ENCODE results near the gene CACNG4. TPM values are rescaled to one million over a fixed set of nuclear protein-coding genes. Genes with fewer than 3 reads are reported as not detected.

Gene CACNG4
- total RNA-seq, 2 experiments from 2014 or later = not detected

- no peak overlapping the region for H3K27ac ChIP-seq (ENCODE audit: low read depth in 1 of 2, low read length in 2 of 2)
- TF ChIP-seq, protein P1, sequence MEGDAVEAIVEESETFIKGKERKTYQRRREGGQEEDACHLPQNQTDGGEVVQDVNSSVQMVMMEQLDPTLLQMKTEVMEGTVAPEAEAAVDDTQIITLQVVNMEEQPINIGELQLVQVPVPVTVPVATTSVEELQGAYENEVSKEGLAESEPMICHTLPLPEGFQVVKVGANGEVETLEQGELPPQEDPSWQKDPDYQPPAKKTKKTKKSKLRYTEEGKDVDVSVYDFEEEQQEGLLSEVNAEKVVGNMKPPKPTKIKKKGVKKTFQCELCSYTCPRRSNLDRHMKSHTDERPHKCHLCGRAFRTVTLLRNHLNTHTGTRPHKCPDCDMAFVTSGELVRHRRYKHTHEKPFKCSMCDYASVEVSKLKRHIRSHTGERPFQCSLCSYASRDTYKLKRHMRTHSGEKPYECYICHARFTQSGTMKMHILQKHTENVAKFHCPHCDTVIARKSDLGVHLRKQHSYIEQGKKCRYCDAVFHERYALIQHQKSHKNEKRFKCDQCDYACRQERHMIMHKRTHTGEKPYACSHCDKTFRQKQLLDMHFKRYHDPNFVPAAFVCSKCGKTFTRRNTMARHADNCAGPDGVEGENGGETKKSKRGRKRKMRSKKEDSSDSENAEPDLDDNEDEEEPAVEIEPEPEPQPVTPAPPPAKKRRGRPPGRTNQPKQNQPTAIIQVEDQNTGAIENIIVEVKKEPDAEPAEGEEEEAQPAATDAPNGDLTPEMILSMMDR (IDR thresholded peaks at IDR 0.05) = no peak
- H3K4me3 ChIP-seq (ENCODE audit: low read length) = no peak overlapping the region
- ATAC-seq (ENCODE audit: poor library complexity) = no peak
- H3K36me3 ChIP-seq (ENCODE audit: insufficient read depth, low read length) = no peaks in the 10 kb centered on the region
- intact Hi-C loops (cut with DNase I, micrococcal nuclease) = no loop called here
- peaks cover 0 to 11% of the 10 kb centered on the region in 2 experiments for H3K9me3 ChIP-seq (ENCODE audit: control insufficient read depth in 1 of 2, insufficient read depth in 1 of 2, low read length in 2 of 2)
- peaks cover 29% of the 10 kb centered on the region for H3K27me3 Mint-ChIP-seq
- H3K27ac Mint-ChIP-seq = no peak overlapping the region
- H3K9me3 Mint-ChIP-seq = no peaks in the 10 kb centered on the region
- DNase-seq = no peak
- peaks cover 0 to 2% of the 10 kb centered on the region in 2 experiments for H3K27me3 ChIP-seq (ENCODE audit: control insufficient read depth in 1 of 2, insufficient read depth in 2 of 2, low read length in 2 of 2)
- H3K4me3 Mint-ChIP-seq = no peak overlapping the region
- CTCF ChIA-PET = no interaction called here
- H3K4me1 ChIP-seq (ENCODE audit: insufficient read depth, low read length) = no peaks in the 10 kb centered on the region
- no peaks in the 10 kb centered on the region for H3K4me1 Mint-ChIP-seq (ENCODE audit: low read depth)
- POLR2A ChIA-PET = no interaction called here
- H3K36me3 Mint-ChIP-seq (ENCODE audit: low read depth) = no peaks in the 10 kb centered on the region
Observed at GRCh38 chr17:66952031-66952524, 12.4 kb upstream of the CACNG4 start.

GRCh38 chr17:66952681-66953629 is 11.6 kb upstream of the CACNG4 start:
- Mint-ChIP-seq H3K4me3 (no peak overlapping the region), H3K9me3 (no peaks in the 10 kb centered on the region), H3K36me3 (ENCODE audit: low read depth) (no peaks in the 10 kb centered on the region), H3K4me1 (ENCODE audit: low read depth) (no peaks in the 10 kb centered on the region), H3K27ac (no peak overlapping the region), H3K27me3 (peaks cover 28% of the 10 kb centered on the region)
- Histone ChIP-seq H3K9me3 (ENCODE audit: control insufficient read depth in 1 of 2, insufficient read depth in 1 of 2, low read length in 2 of 2) (peaks cover 0 to 11% of the 10 kb centered on the region in 2 experiments), H3K27me3 (ENCODE audit: control insufficient read depth in 1 of 2, insufficient read depth in 2 of 2, low read length in 2 of 2) (peaks cover 0 to 2% of the 10 kb centered on the region in 2 experiments), H3K4me3 (ENCODE audit: low read length) (no peak overlapping the region), H3K4me1 (ENCODE audit: insufficient read depth, low read length) (no peaks in the 10 kb centered on the region), H3K36me3 (ENCODE audit: insufficient read depth, low read length) (no peaks in the 10 kb centered on the region), H3K27ac (ENCODE audit: low read depth in 1 of 2, low read length in 2 of 2) (no peak overlapping the region)
- ATAC-seq (ENCODE audit: poor library complexity) = no peak
- CTCF ChIA-PET = no interaction called here
- intact Hi-C loops (cut with DNase I, micrococcal nuclease) = no loop called here
- POLR2A ChIA-PET = no interaction called here
- TF ChIP-seq, protein P1 (IDR thresholded peaks at IDR 0.05) = no peak
- no peak for DNase-seq

DNA sequence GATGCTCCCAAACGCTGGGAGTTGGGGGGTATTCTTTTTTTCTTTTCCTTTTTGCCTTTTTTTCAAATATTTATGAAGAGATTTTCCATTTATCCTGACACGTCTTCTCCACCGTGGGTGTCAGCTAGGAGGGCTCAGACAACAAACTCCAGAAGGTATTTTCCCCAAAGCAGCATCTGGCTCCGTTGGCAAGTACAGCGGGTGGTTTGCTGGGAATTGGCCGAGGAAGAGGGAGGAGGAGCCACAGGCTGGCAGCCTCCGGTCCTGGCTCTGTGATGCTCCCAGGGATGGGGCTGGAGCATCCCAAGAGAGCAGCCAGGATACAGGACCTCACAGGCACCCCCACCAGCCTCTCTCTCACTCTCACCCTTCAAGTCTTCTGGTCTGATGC is 10.9 kb upstream of the CACNG4 start:
- Histone ChIP-seq H3K9me3 (ENCODE audit: control insufficient read depth in 1 of 2, insufficient read depth in 1 of 2, low read length in 2 of 2) (peaks cover 0 to 11% of the 10 kb centered on the region in 2 experiments), H3K4me1 (ENCODE audit: insufficient read depth, low read length) (no peaks in the 10 kb centered on the region), H3K27ac (ENCODE audit: low read depth in 1 of 2, low read length in 2 of 2) (no peak overlapping the region), H3K36me3 (ENCODE audit: insufficient read depth, low read length) (no peaks in the 10 kb centered on the region), H3K4me3 (ENCODE audit: low read length) (no peak overlapping the region), H3K27me3 (ENCODE audit: control insufficient read depth in 1 of 2, insufficient read depth in 2 of 2, low read length in 2 of 2) (peaks cover 0 to under 1% of the 10 kb centered on the region in 2 experiments)
- Mint-ChIP-seq H3K4me1 (ENCODE audit: low read depth) (no peaks in the 10 kb centered on the region), H3K27ac (no peak overlapping the region), H3K36me3 (ENCODE audit: low read depth) (no peaks in the 10 kb centered on the region), H3K4me3 (no peak overlapping the region), H3K9me3 (no peaks in the 10 kb centered on the region), H3K27me3 (peaks cover 23% of the 10 kb centered on the region)
- intact Hi-C loops (cut with DNase I, micrococcal nuclease) = no loop called here
- DNase-seq (no peak), ATAC-seq (ENCODE audit: poor library complexity) (no peak)
- ChIA-PET POLR2A (no interaction called here), CTCF (no interaction called here)
- TF ChIP-seq, protein P1 (IDR thresholded peaks at IDR 0.05) = no peak
